ENCODE measurements around the gene CLCN2.
"Not testable (repeated sequence)": the region's sequence is repeated elsewhere in the genome, so short reads cannot be mapped to it uniquely, and the experiment has no call there.

Gene CLCN2

GRCh38 chr3:184346480-184347190 is 14.8 kb downstream of the CLCN2 start:
- peak overlapping the region; percentile 80 to 96 (median 89) for H3K27ac Mint-ChIP-seq
- peaks cover 52% of the 10 kb centered on the region for H3K4me1 Mint-ChIP-seq
- H3K27me3 Mint-ChIP-seq (ENCODE audit: low read depth) = no peaks in the 10 kb centered on the region
- H3K4me3 Mint-ChIP-seq = no peak overlapping the region
- TF ChIP-seq CTCF (IDR thresholded peaks at IDR 0.05; ENCODE audit: unreplicated experiment in 3 of 3) = no peak
- peaks cover 22% of the 10 kb centered on the region for H3K36me3 Mint-ChIP-seq (ENCODE audit: low read depth)
- no peaks in the 10 kb centered on the region for H3K9me3 Mint-ChIP-seq

GRCh38 chr3:184345317-184346144 is 15.9 kb downstream of the CLCN2 start:
- H3K4me3 Mint-ChIP-seq = peak overlapping the region; percentile 30 to 54 (median 37)
- H3K27me3 Mint-ChIP-seq (ENCODE audit: low read depth) = no peaks in the 10 kb centered on the region

DNA sequence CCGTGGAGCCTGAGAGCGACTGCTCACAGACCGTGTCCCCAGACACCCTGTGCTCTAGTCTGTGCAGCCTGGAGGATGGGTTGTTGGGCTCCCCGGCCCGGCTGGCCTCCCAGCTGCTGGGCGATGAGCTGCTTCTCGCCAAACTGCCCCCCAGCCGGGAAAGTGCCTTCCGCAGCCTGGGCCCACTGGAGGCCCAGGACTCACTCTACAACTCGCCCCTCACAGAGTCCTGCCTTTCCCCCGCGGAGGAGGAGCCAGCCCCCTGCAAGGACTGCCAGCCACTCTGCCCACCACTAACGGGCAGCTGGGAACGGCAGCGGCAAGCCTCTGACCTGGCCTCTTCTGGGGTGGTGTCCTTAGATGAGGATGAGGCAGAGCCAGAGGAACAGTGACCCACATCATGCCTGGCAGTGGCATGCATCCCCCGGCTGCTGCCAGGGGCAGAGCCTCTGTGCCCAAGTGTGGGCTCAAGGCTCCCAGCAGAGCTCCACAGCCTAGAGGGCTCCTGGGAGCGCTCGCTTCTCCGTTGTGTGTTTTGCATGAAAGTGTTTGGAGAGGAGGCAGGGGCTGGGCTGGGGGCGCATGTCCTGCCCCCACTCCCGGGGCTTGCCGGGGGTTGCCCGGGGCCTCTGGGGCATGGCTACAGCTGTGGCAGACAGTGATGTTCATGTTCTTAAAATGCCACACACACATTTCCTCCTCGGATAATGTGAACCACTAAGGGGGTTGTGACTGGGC is 16.7 kb downstream of the CLCN2 start:
- Mint-ChIP-seq H3K27me3 (ENCODE audit: low read depth) (no peaks in the 10 kb centered on the region), H3K4me3 (no peak overlapping the region), H3K4me1 (peaks cover 38% of the 10 kb centered on the region), H3K27ac (peak overlapping the region in 1 of 3 experiments; percentile 72), H3K36me3 (ENCODE audit: low read depth) (peaks cover 19% of the 10 kb centered on the region), H3K9me3 (no peaks in the 10 kb centered on the region)
- no peak for TF ChIP-seq CTCF (IDR thresholded peaks at IDR 0.05; ENCODE audit: unreplicated experiment in 3 of 3)

More at GRCh38 chr3:184345317-184346144, 15.9 kb downstream of the CLCN2 start:
- TF ChIP-seq CTCF (IDR thresholded peaks at IDR 0.05; ENCODE audit: unreplicated experiment in 3 of 3) = peak; percentile 40 to 56 (median 42)
- Mint-ChIP-seq H3K36me3 (ENCODE audit: low read depth) (peaks cover 19% of the 10 kb centered on the region), H3K4me1 (peaks cover 42% of the 10 kb centered on the region), H3K9me3 (no peaks in the 10 kb centered on the region), H3K27ac (peak overlapping the region; percentile 72 to 87 (median 86))

- Mint-ChIP-seq H3K27me3 (ENCODE audit: low read depth) (no peaks in the 10 kb centered on the region), H3K36me3 (ENCODE audit: low read depth) (peaks cover 19% of the 10 kb centered on the region), H3K4me1 (peaks cover 39% of the 10 kb centered on the region), H3K9me3 (no peaks in the 10 kb centered on the region), H3K27ac (peak overlapping the region in 2 of 3 experiments; percentile 61 to 73), H3K4me3 (peak overlapping the region in 1 of 3 experiments; percentile 33)
- TF ChIP-seq CTCF (IDR thresholded peaks at IDR 0.05; ENCODE audit: unreplicated experiment in 3 of 3) = no peak
These were observed 18.1 kb downstream of the CLCN2 start for GRCh38 chr3:184343200-184343876.

DNA sequence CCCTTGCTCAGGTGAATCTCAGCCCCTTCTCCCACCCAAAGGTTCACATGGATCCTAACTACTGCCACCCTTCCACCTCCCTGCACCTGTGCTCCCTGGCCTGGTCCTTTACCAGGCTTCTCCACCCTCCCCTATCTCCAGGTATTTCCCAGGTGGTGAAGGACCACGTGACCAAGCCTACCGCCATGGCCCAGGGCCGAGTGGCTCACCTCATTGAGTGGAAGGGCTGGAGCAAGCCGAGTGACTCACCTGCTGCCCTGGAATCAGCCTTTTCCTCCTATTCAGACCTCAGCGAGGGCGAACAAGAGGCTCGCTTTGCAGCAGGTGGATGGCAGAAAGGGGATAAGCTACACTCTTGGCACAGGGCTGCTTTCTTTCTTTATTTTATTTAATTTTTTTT is 19.5 kb downstream of the CLCN2 start:
- peaks cover 17% of the 10 kb centered on the region for H3K36me3 Mint-ChIP-seq (ENCODE audit: low read depth)
- no peak for TF ChIP-seq CTCF (IDR thresholded peaks at IDR 0.05; ENCODE audit: unreplicated experiment in 3 of 3)
- H3K4me1 Mint-ChIP-seq = peaks cover 40% of the 10 kb centered on the region
- H3K4me3 Mint-ChIP-seq = no peak overlapping the region
- H3K27ac Mint-ChIP-seq = no peak overlapping the region
- no peaks in the 10 kb centered on the region for H3K9me3 Mint-ChIP-seq
- peaks cover 3% of the 10 kb centered on the region for H3K27me3 Mint-ChIP-seq (ENCODE audit: low read depth)

DNA sequence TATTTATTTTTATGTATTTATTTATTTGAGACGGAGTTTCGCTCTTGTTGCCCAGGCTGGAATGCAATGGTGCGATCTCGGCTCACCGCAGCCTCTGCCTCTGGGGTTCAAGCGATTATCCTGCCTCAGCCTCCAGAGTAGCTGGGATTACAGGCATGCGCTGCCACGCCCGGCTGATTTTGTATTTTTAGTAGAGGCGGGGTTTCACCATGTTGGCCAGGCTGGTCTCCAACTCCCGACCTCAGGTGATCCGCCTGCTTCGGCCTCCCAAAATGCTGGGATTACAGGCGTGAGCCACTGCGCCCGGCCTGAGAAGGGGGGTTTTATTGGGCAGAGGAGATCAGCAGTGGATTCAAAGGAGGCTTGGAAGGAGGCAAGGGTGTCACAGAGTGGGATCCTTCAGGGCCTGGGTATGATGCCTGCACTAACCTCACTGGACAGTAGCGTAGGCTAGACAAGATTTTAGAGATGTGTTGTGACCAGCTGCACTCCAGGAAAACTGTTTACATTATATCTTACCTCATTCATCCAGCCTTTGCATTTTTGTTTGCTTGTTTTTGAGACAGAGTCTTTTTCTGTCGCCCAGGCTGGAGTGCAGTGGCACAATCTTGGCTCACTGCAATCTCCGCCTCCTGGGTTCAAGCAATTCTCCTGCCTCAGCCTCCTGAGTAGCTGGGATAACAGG is 21.8 kb downstream of the CLCN2 start:
- H3K4me3 Mint-ChIP-seq; H3K27me3 Mint-ChIP-seq (ENCODE audit: low read depth); H3K9me3 Mint-ChIP-seq; H3K36me3 Mint-ChIP-seq (ENCODE audit: low read depth): not testable (repeated sequence)
- Mint-ChIP-seq H3K27ac (peak overlapping the region in 1 of 3 experiments; percentile 89), H3K4me1 (peaks cover 33% of the 10 kb centered on the region)

Data from nephron (organoid).